IPS-NIHi7 (cell line): ENCODE measurements around the gene C3orf52.

ENCODE experiments used
- DNase-seq: peaks from one replicate; pipeline ENCODE4 v3.0.0; 2012; ENCODE audit warnings: mixed read lengths; ENCODE audit errors: extremely low spot score

C3orf52 gene

DNA sequence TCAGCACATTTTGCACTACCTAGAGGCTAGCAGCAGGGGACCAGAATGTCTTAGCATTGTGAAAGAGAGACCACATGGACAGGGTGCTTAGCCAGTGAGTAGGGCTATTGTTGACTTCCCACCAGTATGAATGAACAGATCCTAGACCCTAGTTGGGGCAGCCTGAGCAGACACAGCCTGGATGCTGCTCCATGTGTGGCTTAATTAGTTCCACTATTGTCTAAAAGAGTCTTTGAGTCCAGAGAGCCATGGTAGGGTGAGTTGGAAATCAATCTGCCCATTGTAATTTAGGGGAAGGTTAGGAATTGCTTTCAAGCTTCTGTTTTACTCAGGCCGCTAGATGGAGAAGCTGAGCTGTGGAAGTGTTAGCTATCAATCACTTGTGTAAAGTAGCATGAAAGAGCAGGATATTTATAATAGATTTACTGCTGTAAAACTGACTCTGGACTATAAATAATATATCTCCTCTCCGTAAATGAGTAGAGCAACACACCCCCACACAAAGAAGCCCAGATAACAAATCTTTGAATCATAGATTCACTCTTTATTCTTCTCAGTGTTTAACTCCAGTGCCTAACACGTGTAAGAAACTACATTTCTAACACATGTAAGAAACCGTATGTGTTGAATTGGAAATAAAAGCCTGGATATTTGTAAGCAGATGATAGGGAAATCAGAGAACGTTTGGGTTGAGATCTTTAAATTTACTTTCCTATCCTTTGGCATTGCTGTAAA lies 50.9 kb downstream of the C3orf52 start:
- DNase-seq: peak; percentile 52

DNA sequence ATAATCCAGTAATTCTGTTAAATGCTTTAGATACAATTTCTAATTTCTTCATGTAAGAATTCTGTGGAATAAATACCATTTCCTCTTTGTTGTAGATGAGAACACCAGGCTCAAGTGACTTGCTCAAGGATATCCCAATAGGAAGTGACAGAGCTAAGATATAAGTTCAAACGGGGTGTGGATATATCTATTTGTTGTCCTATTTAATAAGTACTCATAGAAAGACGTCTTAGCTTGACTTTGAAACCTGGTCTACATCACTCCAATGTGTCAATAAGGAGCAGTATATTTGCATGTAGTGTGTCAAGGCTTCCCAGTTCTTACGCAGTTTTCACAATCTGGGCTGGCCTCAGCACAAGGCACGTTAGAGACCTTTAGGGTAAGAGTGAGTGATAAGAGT lies 51.6 kb downstream of the C3orf52 start:
- no peak for DNase-seq

DNA sequence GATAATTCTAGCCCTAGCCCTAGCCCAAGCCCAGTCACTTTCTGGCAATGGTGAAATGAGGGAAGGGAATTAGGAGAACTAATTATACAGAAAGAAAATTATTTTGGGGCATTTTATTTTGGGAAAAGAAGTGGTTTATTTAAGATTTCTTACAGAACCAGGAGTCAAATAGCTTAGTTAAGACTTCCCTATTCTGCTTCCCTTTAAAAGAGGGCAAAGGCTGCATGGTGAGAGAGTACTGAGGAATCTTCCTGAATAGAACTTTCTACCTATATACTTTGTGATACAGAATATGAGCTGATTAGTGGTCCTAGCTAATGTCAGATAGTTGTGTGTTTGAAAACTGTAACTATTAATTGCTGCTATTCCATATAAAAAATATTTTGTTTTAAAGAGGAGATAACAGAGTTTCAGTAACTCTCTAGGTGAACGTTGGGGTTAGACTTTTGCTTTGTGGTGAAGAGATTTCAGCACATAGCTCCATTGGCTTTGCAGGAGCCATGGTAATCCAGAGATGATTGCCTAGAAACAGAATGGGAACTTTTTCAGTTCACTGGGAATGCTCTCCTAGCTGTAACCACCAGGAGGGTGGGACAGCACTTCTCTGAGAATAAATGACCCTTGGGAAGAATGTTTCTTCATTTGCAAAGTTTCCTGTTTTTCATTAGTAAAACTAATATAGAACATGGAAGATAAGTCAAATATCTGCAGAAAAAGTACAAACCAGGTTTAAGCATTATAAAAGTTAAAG lies 52.2 kb downstream of the C3orf52 start:
- DNase-seq: no peak

DNA sequence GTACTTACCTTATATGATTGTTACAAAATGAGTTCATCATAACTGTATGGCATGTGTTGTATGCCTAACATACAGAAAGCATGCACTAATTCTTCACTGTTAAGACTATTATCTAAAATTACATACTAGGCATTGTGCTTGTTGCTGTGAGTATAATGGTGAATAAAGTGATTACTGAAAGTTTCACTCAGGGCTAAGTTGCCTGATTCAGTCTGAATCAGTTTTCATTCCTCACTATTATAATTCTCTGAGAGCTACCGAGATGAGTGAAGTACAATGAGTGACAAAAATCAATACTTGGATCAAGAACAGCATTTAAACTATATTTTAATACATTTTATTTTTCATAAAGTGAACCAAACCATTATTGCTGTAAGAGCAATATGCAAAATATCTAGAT lies 54.4 kb downstream of the C3orf52 start:
- DNase-seq: no peak

DNA sequence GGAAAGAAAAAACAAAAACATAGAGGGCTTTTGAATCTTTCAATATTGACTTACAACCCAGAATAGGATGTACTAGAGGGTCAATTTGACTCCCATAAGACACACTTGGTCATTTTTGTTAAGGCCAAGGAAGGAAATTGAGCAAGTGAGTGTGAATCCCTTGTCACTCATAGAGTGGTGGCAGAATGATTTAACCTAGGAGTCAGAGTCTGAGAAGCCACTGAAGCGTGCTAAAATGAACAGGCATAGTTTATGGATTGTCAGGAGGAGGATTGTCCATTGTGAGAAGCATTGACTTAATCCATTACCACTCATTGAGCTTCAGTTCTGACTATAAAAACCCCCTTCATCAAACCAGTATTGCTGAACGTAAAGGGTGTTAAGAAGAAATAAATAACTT lies 55.1 kb downstream of the C3orf52 start:
- DNase-seq: no peak

DNA sequence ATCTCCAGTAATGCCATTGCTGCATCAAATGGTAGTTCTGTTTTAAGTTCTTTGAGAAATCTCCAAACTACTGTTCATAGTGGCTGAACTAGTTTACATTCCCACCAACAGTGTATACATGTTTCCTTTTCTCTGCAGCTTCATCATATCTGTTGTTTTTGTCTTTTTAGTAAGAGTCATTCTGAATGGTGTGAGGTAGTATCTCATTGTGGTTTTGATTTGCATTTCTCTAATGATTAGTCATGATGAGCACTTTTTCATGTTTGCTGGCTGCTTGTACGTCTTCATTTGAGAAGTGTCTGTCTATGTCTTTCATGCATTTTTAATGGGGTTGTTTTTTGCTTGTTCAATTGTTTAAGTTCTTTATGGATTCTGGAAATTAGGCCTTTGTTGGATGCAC lies 57.1 kb downstream of the C3orf52 start:
- DNase-seq: no peak

DNA sequence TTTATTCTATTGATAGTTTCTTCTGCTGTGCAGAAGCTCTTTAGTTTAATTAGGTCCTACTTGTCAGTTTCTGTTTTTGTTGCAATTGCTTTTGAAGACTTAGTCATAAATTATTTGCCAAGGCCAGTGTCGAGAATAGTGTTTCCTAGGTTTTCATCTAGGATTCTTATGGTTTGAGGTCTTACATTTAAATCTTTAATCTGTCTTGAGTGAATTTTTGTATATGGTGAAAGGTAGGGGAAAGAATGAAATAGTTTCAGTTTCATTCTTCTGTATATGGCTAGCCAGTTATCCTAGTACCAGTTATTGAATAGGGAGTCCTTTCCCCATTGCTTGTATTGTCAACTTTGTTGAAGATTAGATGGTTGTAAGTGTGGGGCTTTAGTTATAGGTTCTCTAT lies 57.5 kb downstream of the C3orf52 start:
- no peak for DNase-seq

DNA sequence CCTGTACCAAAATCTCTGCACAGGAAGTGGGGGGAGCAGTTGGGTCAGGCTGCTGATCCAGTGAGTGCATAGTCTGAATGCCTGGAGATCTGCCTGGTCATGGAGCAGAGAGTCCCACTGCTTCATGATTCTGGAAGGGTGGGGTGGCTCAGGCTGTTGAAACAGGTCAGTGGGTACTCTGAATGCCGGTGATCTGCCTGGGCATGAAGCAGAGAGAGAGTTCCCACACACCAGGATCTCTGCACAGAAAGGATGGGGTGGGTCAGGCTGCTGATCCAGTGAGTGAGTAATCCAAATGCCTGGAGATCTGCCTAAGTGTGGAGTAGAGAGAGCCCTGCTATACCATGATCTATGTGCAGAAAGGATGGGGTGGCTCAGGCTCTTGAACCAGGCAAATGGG lies 62.9 kb downstream of the C3orf52 start:
- no peak for DNase-seq

DNA sequence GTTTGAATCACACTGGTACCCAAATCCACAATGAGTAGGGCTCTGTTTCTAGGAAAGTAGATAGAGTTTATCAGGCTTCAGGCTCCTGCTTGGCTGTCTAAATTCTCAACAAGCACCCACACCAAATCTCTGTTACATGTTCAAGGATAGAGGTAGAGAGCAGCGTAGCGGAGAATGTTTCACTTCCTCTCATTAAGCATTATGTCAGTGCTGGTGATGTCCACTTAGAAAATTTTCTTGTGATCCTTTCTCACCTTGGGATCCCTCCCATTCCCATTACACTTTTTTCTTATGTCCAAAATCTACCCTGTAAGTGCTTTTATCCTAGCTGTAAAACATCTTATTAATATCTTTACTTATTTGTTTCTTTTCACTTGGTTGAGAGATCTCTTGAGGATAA lies 81.6 kb downstream of the C3orf52 start:
- no peak for DNase-seq
